HG03103 (cell line): Measurements from ENCODE around the gene BABAM2.
"Not testable (repeated sequence)": the region's sequence is repeated elsewhere in the genome, so short reads cannot be mapped to it uniquely, and the experiment has no call there.

Experiments used
- ATAC-seq: cut with Tn5 transposase; IDR thresholded peaks from one replicate; pipeline ENCODE4 v1.9.1; 2021; ENCODE audit warnings: low read depth; ENCODE audit not compliant: unreplicated experiment

BABAM2 gene

GRCh38 chr2:28011322-28011737 is 120.8 kb downstream of the BABAM2 start:
- ATAC-seq: no peak

GRCh38 chr2:28018474-28018873 is 127.9 kb downstream of the BABAM2 start:
- ATAC-seq: not testable (repeated sequence)

- ATAC-seq: not testable (repeated sequence)
Measured at GRCh38 chr2:28019521-28019920, 129.0 kb downstream of the BABAM2 start.

GRCh38 chr2:28021898-28022297 is 131.4 kb downstream of the BABAM2 start:
- no peak for ATAC-seq

- no peak for ATAC-seq
Measured at GRCh38 chr2:28025123-28025522, 134.6 kb downstream of the BABAM2 start.

GRCh38 chr2:28026230-28026629 is 135.7 kb downstream of the BABAM2 start:
- not testable (repeated sequence) for ATAC-seq

- ATAC-seq: no peak
Measured at GRCh38 chr2:28028025-28028424, 137.5 kb downstream of the BABAM2 start.

- no peak for ATAC-seq
Measured at GRCh38 chr2:28030600-28030999, 140.1 kb downstream of the BABAM2 start.

GRCh38 chr2:28032816-28033215 is 142.3 kb downstream of the BABAM2 start:
- no peak for ATAC-seq

- ATAC-seq: no peak
Measured at GRCh38 chr2:28034696-28035095, 144.2 kb downstream of the BABAM2 start.

GRCh38 chr2:28035163-28035690 is 144.7 kb downstream of the BABAM2 start:
- ATAC-seq: no peak

GRCh38 chr2:28035816-28036215 is 145.3 kb downstream of the BABAM2 start:
- no peak for ATAC-seq

- ATAC-seq: no peak
Measured at GRCh38 chr2:28036307-28036706, 145.8 kb downstream of the BABAM2 start.

- ATAC-seq: no peak
Measured at GRCh38 chr2:28038722-28039121, 148.2 kb downstream of the BABAM2 start.

GRCh38 chr2:28045676-28046351 is 155.3 kb downstream of the BABAM2 start:
- no peak for ATAC-seq

- ATAC-seq: no peak
Measured at GRCh38 chr2:28046921-28047320, 156.4 kb downstream of the BABAM2 start.

- ATAC-seq: no peak
Measured at GRCh38 chr2:28047681-28048080, 157.2 kb downstream of the BABAM2 start.

GRCh38 chr2:28048341-28048740 is 157.8 kb downstream of the BABAM2 start:
- no peak for ATAC-seq

GRCh38 chr2:28049416-28049815 is 158.9 kb downstream of the BABAM2 start:
- no peak for ATAC-seq

- no peak for ATAC-seq
Measured at GRCh38 chr2:28049899-28050298, 159.4 kb downstream of the BABAM2 start.

- ATAC-seq: no peak
Measured at GRCh38 chr2:28052691-28053090, 162.2 kb downstream of the BABAM2 start.

- no peak for ATAC-seq
Measured at GRCh38 chr2:28053597-28053996, 163.1 kb downstream of the BABAM2 start.
